RWPE1 (cell line): ENCODE results near the gene HLA-E.
"Not testable (repeated sequence)": the region's sequence is repeated elsewhere in the genome, so short reads cannot be mapped to it uniquely, and the experiment has no call there.

ENCODE experiments used
- CTCF ChIA-PET: fragments of 350-600 bp; sonication (Branson Sonifier 250); formaldehyde crosslinking; extraction: SDS; loops from one replicate; lab custom pipeline; 2021; lab: Yijun Ruan, JAX
- POLR2A ChIA-PET: fragments of 400-600 bp; formaldehyde crosslinking; extraction: SDS; loops from one replicate; lab custom pipeline; 2020; ENCODE audit warnings: antibody characterized with exemption; ENCODE audit not compliant: low non-redundant PET; lab: Yijun Ruan, JAX
- DNase-seq: peaks from one replicate; pipeline ENCODE4 v3.0.0; 2012; ENCODE audit warnings: low spot score
- H3K27ac ChIP-seq: fragments of 450-650 bp; 2 replicates; pipeline ENCODE4 v1.5.1; 2017
- CTCF ChIP-seq: fragments of 450-650 bp; conservative IDR thresholded peaks from 2 replicates; pipeline ENCODE4 v1.5.1; 2017; ENCODE audit warnings: low read depth, mild to moderate bottlenecking

Gene HLA-E

GRCh38 chr6:30487926-30488325 is 1.4 kb upstream of the HLA-E start:
- no peak overlapping the region for H3K27ac ChIP-seq
- POLR2A ChIA-PET: no interaction called here
- CTCF ChIA-PET: interaction anchor here (1.8 kb wide), 1 partner anchor 57 kb away, joined by 12 read pairs; no protein-coding TSS in a partner anchor
- no peak for TF ChIP-seq CTCF
- no peak for DNase-seq

GRCh38 chr6:30488697-30489080 is 620 bp upstream of the HLA-E start:
- CTCF ChIA-PET: not testable (repeated sequence)

GRCh38 chr6:30490026-30490876 is 942 bp downstream of the HLA-E start:
- no peak for TF ChIP-seq CTCF
- peak; percentile 78 for DNase-seq
- ChIA-PET CTCF (interaction anchor here (0.5 to 1.3 kb wide), 3 partner anchors 51 to 125 kb away, joined by 3 to 7 read pairs (median 5); no protein-coding TSS in a partner anchor), POLR2A (no interaction called here)
- H3K27ac ChIP-seq: peak overlapping the region; percentile 92

More at GRCh38 chr6:30488697-30489080, 620 bp upstream of the HLA-E start:
- DNase-seq, POLR2A ChIA-PET: not testable (repeated sequence)
- peak overlapping the region; percentile 92 for H3K27ac ChIP-seq

GRCh38 chr6:30491291-30491953 is 2.1 kb downstream of the HLA-E start:
- CTCF ChIA-PET: interaction anchor here (0.5 to 1.3 kb wide), 2 partner anchors 50 to 124 kb away, joined by 3 to 7 read pairs; no protein-coding TSS in a partner anchor
- DNase-seq, POLR2A ChIA-PET: not testable (repeated sequence)
- H3K27ac ChIP-seq: peak overlapping the region; percentile 17; the same call in 1 of the 2 replicates

- peak overlapping the region; percentile 17 for H3K27ac ChIP-seq
- no peak for DNase-seq
- CTCF ChIA-PET: interaction anchor here (1.1 to 1.4 kb wide), 2 partner anchors 40 to 49 kb away, joined by 4 to 6 read pairs; no protein-coding TSS in a partner anchor
- TF ChIP-seq CTCF: no peak
- POLR2A ChIA-PET: interaction anchor here (0.6 kb wide), 1 partner anchor 167 kb away, joined by 3 read pairs; no protein-coding TSS in a partner anchor
Observed at GRCh38 chr6:30491991-30492952, 3.0 kb downstream of the HLA-E start.

- no peak for DNase-seq
- H3K27ac ChIP-seq: peak overlapping the region; percentile 33; the same call in 1 of the 2 replicates
- no peak for TF ChIP-seq CTCF
- ChIA-PET CTCF (interaction anchor here (0.6 to 1.4 kb wide), 3 partner anchors 40 to 50 kb away, joined by 4 to 6 read pairs (median 5); no protein-coding TSS in a partner anchor), POLR2A (interaction anchor here (0.5 kb wide), 1 partner anchor 237 kb away, joined by 18 read pairs; no protein-coding TSS in a partner anchor)
Observed at GRCh38 chr6:30493643-30494250, 4.4 kb downstream of the HLA-E start.
